GM12891 (cell line): ENCODE results near the gene AGRN.

ENCODE experiments used
- PAX5 ChIP-seq: IDR thresholded peaks from 2 replicates; pipeline ENCODE4 v1.6.1; 2011; ENCODE audit warnings: low read length, moderate library complexity, mild to moderate bottlenecking; ENCODE audit not compliant: insufficient read depth, severe bottlenecking
- POLR2A ChIP-seq: IDR thresholded peaks from 2 replicates; pipeline ENCODE4 v1.6.1; 2011; ENCODE audit warnings: low read depth, low read length, control low read depth
- POLR2AphosphoS5 ChIP-seq: IDR thresholded peaks from 2 replicates; pipeline ENCODE4 v1.6.1; 2011; ENCODE audit warnings: low read depth, low read length, control low read depth
- POU2F2 ChIP-seq: IDR thresholded peaks from 2 replicates; pipeline ENCODE4 v1.6.1; 2011; ENCODE audit warnings: low read depth, mild to moderate bottlenecking, control low read depth, low read length, moderate library complexity
- SPI1 ChIP-seq: IDR thresholded peaks from 2 replicates; pipeline ENCODE4 v1.6.1; 2011; ENCODE audit warnings: low read depth, low read length, control low read depth
- TAF1 ChIP-seq: IDR thresholded peaks from 2 replicates; pipeline ENCODE4 v1.6.1; 2011; ENCODE audit warnings: low read depth, low read length, control low read depth

GRCh38 chr1:1084372-1085170 lies 64.7 kb downstream of the AGRN start:
- TF ChIP-seq PAX5 (no peak), POLR2AphosphoS5 (no peak), POLR2A (no peak), TAF1 (no peak), SPI1 (no peak), POU2F2 (no peak)
